ENCODE data around the gene SPAAR.

GRCh38 chr9:35905051-35905781 lies 4.1 kb upstream of the SPAAR start:
- TF ChIP-seq EZH2 (IDR thresholded peaks at IDR 0.05) (no peak), POLR2AphosphoS5 (IDR thresholded peaks at IDR 0.05; ENCODE audit: borderline replicate concordance, low read depth, low read length) (no peak), FOXP2 (optimal IDR thresholded peaks at IDR 0.05; ENCODE audit: control extremely low read depth, extremely low read length, insufficient read depth) (no peak)

Measured in SK-N-MC (cell line).